ENCODE data around the gene C19orf67.

GRCh38 chr19:14088634-14089411, 3.2 kb upstream of the C19orf67 start:
- TF ChIP-seq CTCF (IDR thresholded peaks at IDR 0.05) (no peak), TCF7L2 (IDR thresholded peaks at IDR 0.05; ENCODE audit: low read depth, low read length) (no peak)

Data from Panc1 (cell line).